ENCODE measurements around the gene TAAR9.
A peak's percentile ranks its signal among the peaks of the same experiment; 100 is the strongest.
"Not testable (repeated sequence)": the region's sequence is repeated elsewhere in the genome, so short reads cannot be mapped to it uniquely, and the experiment has no call there.

Gene TAAR9

DNA sequence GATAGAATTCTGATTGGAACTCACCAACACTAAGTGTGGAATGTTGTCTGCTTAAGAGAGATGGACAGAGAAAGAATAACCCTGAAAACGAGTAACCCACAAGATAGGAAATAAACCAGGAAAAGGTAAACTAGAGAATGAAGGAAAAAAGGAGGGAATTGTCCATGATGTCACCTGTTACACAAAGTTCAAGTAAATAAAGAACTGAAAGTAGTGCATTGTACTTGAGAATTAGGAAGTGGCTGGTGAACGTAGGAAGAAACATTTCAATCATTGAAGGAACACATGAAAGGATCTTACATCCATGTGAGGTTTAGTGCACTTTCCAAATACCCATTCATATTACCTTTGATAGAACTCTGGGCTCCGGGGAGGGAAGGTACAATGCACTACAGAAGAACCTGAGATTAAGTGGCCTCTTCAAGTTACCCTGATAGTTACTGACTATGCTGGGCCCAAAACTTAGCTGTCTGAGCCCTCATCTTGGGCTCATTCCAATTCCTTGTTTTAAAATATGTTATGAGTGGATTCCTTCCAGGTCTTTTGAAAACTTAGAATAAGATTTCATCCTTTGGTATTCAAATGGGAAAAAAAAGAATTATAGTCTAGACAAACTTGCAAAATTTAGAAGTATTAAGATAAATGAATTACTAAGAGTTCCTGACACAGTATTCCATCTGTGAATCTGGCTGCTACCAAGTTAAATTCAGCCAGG, 24.1 kb upstream of the TAAR9 start:
- no peak for DNase-seq (ENCODE audit: low read depth in 1 of 2, low spot score in 1 of 2)

DNA sequence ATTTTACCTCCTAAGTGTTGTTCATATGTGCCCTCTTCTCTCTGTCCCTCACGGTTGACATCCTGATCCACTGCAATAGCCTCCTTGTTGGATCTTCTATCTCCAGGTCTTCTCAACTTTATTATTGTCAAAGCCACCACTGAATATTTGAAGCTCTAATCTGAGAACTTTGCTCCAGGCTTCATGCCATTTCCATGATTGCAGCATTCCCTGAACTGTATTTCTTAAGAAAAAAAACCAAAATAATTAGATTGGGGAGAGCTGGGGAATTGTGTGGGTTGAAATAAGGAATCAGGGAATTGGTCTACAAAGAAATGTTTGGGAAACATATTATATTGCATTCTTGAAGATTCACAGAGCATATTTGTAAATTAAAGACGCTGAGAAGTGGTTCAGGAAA, 22.7 kb upstream of the TAAR9 start:
- no peak for DNase-seq (ENCODE audit: low read depth in 1 of 2, low spot score in 1 of 2)

- no peak for DNase-seq (ENCODE audit: low read depth in 1 of 2, low spot score in 1 of 2)
Measured at GRCh38 chr6:132520953-132521352, 17.1 kb upstream of the TAAR9 start.

- no peak for DNase-seq (ENCODE audit: low read depth in 1 of 2, low spot score in 1 of 2)
Measured at GRCh38 chr6:132524646-132525045, 13.4 kb upstream of the TAAR9 start.

DNA sequence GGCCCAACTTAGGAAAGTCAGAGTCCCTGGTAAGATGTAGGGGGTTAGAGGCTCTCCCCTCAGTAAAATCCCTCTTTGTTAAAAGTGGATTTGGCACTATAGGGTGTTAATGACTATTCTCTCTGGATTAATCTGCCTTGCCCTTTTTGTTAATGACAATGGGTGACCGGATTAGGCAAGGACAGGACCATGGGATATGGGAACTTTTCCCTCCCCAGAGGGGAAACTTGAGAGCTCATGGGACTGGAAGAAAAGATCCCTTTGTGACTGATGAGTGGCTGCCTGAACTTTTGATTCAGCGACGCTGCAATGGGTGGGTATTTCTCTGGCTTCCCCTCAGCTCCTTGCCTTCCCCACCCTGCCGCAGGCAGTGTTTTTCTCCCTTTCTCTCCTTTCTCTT, 12.2 kb upstream of the TAAR9 start:
- DNase-seq (ENCODE audit: low read depth in 1 of 2, low spot score in 1 of 2) = no peak

- no peak for DNase-seq (ENCODE audit: low read depth in 1 of 2, low spot score in 1 of 2)
Measured at GRCh38 chr6:132526461-132526860, 11.6 kb upstream of the TAAR9 start.

DNA sequence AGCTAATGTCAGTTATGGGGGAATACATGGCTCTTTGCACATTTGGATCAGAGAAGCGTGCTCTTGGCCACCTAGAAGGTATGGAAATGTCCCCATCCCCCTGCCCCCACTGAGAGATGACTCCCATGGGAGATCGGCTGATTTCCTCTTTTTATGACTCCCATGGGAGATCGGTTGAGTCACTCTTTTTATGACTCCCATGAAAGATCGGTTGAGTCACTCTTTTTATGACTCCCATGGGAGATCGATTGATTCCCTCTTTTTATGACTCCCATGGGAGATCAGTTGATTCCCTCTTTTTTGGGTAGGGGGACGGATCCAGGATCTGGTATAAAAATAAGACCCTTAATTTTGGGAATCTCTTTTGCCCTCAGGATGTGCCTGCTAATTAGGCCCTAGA, 10.3 kb upstream of the TAAR9 start:
- DNase-seq (ENCODE audit: low read depth in 1 of 2, low spot score in 1 of 2) = no peak

DNA sequence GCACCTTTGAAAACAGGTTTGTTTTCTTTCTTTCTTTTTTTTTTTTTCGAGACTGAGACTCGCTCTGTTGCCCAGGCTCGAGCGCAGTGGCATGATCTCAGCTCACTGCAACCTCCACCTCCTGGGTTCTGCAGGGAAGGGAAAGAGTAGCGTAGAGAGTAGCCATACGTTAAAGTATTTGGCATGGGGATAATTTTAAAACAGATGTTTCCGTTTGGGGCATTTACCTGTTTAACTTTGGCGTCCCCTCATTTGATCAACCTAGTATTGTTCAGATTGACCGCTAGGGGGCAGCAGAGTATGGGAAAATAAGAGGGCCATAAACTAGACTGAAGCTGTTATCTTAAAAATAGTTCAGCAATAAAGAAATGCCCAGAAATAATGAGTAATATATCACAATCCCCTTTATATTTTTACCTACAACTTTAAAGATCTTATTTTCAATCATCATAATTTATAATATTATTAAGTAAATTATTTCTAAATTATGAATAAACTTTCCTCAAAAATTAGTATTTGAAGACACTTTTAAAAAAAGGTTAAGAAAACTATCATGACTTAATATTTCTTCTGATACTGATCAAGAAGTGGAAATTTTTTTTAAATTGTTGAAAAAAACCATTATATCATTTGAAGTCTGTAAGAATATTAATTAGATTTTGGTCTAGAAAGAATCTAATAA, 7.6 kb upstream of the TAAR9 start:
- DNase-seq (ENCODE audit: low read depth in 1 of 2, low spot score in 1 of 2) = peak; percentile 18 to 69

GRCh38 chr6:132534546-132534945, 3.5 kb upstream of the TAAR9 start:
- not testable (repeated sequence) for DNase-seq (ENCODE audit: low read depth in 1 of 2, low spot score in 1 of 2)

DNA sequence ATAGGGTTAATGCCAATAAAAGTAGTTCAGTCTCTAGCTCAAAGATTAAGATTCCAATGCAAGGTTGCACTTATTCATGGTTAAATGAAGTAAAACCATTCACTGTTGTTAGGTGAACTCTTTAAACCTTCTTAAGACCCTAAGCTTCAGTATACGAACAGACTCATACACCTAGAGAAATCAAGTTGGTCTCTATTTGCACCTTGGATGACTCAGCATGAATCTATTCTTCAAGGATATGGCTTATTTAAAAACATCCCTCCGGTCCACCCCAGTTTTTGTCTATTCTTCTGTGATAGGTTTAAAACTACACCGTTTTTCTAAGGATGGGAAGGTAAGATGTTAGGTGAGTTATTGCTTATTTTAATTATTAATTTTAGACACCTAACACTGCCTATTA, 932 bp upstream of the TAAR9 start:
- DNase-seq (ENCODE audit: low read depth in 1 of 2, low spot score in 1 of 2) = no peak

DNA sequence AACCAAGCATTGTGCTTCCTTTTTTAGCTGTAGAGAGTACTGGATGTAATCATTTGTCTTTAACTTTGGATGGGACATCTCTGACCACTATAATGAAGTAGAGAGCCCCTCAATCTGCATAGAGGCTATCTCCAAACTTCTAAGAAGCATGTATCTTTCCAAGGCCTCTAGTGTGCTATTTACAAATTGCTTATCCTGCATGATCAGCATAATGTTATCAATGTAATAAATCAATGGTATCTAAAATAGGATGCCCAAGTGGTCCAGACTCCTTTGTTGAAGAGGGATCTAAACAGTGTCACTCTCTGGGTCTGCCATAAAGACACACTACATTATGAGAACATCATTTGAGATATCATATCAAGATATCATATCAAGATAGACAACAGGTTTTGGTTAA, 6.7 kb downstream of the TAAR9 start:
- no peak for DNase-seq (ENCODE audit: low read depth in 1 of 2, low spot score in 1 of 2)

DNA sequence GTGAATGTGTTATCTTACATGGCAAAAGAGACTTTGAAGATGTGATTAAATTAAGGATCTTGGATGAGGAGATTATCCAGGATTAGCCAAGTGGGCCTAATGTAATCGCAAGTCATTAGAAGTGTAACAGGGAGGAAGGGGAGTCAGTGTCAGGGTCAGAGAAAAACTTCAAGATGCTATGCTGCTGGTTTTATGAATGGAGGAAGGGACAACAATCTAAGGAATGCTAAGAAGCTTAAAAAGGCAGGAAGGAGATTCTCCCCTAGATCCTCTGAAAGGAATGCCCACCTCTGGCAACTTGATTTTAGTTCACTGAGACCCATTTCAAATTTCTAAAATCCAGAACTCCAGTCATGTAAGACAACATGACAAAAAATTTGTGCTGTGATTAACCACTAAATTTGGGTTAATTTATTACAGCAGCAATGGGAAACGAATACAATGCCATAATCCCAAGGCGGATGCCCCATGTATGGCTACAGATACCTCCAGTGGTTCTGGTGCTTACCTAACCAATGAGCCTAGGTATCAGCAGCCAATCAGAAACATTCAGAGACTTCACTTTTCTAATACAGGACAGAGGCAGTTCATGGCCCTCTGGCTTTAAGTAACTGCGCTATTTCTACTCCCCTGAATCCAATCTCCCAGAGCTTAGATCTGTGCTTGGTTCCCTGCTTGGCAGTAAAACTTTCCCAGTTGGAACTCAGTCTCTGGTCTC, 10.8 kb downstream of the TAAR9 start:
- no peak for DNase-seq (ENCODE audit: low read depth in 1 of 2, low spot score in 1 of 2)

GRCh38 chr6:132551214-132551613, 13.1 kb downstream of the TAAR9 start:
- DNase-seq (ENCODE audit: low read depth in 1 of 2, low spot score in 1 of 2) = no peak

- no peak for DNase-seq (ENCODE audit: low read depth in 1 of 2, low spot score in 1 of 2)
Measured at GRCh38 chr6:132552372-132552771, 14.3 kb downstream of the TAAR9 start, which contains the start of gene TAAR8. TAAR8 (plus strand) TSS chr6:132552672; CDS start chr6:132552693, 21 bp downstream.

GRCh38 chr6:132560087-132560486, 22.0 kb downstream of the TAAR9 start:
- not testable (repeated sequence) for DNase-seq (ENCODE audit: low read depth in 1 of 2, low spot score in 1 of 2)

GRCh38 chr6:132566404-132566803, 28.3 kb downstream of the TAAR9 start:
- no peak for DNase-seq (ENCODE audit: low read depth in 1 of 2, low spot score in 1 of 2)

DNA sequence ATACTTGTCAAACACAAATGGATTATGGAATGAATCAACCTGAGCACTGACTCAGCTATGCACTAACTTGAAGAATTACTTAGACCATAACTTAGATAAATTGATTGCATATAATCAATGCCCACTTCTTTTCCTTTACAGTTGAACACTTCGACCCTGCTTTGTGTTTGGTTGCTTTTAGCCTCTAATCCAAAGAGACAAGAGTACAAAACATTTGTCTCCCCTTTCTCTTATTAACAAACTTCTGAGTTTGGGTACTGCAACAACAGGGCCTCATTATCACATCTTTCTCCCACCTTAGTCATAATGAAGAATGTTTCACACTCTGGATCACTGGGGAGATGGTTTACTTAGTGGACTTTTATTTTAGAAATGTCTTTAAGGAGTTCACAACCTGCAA, 29.5 kb downstream of the TAAR9 start:
- no peak for DNase-seq (ENCODE audit: low read depth in 1 of 2, low spot score in 1 of 2)

DNA sequence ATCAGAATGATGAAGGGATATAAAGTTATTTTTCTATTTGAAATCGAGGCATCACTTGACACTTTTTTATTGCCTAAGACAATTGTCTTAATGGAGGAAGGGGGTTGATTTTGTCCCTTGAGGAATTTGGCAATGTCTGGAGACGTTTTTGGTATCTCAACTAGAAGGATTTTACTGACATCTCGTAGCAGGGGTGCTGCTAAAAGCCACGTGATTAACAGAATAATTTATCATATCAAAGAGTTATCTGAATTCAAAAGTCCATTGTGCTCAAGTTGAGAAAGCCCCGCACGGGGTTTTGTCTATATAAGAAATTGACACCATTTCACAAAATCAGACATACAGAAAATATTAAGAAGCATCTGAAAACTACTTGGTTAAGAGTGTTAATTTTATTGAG, 30.5 kb downstream of the TAAR9 start:
- DNase-seq (ENCODE audit: low read depth in 1 of 2, low spot score in 1 of 2) = no peak

GRCh38 chr6:132569170-132569569, 31.1 kb downstream of the TAAR9 start:
- DNase-seq (ENCODE audit: low read depth in 1 of 2, low spot score in 1 of 2) = no peak

DNA sequence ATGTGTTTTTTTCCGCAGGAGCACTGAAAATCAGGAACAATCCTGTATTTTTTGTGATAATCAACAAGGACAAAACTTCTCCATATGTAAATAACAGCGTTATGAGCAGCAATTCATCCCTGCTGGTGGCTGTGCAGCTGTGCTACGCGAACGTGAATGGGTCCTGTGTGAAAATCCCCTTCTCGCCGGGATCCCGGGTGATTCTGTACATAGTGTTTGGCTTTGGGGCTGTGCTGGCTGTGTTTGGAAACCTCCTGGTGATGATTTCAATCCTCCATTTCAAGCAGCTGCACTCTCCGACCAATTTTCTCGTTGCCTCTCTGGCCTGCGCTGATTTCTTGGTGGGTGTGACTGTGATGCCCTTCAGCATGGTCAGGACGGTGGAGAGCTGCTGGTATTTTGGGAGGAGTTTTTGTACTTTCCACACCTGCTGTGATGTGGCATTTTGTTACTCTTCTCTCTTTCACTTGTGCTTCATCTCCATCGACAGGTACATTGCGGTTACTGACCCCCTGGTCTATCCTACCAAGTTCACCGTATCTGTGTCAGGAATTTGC, 32.2 kb downstream of the TAAR9 start, which contains the start of gene TAAR6:
TSS of gene TAAR6 (plus strand) at position 102 of the 557 bp plus-strand sequence. CDS start at position 102, 0 bp downstream.
- no peak for DNase-seq (ENCODE audit: low read depth in 1 of 2, low spot score in 1 of 2)

GRCh38 chr6:132571774-132572173, 33.7 kb downstream of the TAAR9 start:
- no peak for DNase-seq (ENCODE audit: low read depth in 1 of 2, low spot score in 1 of 2)

DNA sequence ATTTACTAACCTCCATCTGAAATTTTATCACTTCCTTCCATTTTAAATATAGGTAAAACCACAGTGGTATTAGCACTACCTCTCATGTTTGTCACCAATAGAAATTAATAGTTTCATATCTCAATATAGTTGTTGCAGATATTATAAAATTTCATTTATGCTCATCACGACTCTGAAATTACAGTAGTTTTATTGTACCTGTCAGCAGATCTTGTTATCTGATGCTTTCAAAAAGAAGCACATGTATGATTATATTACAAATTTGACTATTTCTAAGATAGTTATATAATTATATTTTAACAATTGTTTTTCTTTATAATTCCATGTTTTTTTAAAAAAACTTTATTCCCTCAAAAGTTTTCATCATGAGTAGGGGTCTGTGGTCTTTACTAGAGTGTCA, 46.6 kb downstream of the TAAR9 start:
- DNase-seq (ENCODE audit: low read depth in 1 of 2, low spot score in 1 of 2) = no peak

All from activated CD4-positive, alpha-beta T cell treated with anti-CD3 and anti-CD28 coated beads, Interleukin-2, amount 50 U/mL, for 24 hours (primary cell).